Activated T-cell treated with anti-CD3 and anti-CD28 coated beads for 48 hours (primary cell): Measurements from ENCODE around the gene ZC3HAV1.
"Not testable (repeated sequence)": the region's sequence is repeated elsewhere in the genome, so short reads cannot be mapped to it uniquely, and the experiment has no call there.

Experiments used
- DNase-seq: peaks from one replicate; pipeline ENCODE4 v3.0.0-alpha.2; 2020; ENCODE audit warnings: low read depth

ZC3HAV1 gene

GRCh38 chr7:139084709-139085108, 24.8 kb downstream of the ZC3HAV1 start:
- DNase-seq = no peak

DNA sequence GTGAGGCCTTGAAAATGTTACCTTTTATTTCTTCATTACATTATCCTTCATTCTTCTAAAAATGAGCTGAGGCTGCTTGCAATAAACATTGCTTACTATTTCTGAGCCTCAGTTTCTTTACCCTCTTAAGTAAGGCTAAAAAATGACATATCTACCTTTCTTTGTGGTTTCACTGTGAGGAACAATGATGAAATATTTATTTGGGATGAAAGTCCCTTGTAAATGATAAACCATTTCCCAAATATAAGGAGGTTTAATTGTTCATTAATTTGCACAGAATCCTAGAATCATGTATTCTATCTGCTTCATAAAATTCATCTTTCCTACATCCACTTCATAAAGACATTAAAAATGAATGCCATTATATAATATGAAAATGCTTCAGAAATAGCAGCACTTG, 27.9 kb downstream of the ZC3HAV1 start:
- no peak for DNase-seq

- no peak for DNase-seq
Observed at GRCh38 chr7:139080905-139081304, 28.6 kb downstream of the ZC3HAV1 start.

GRCh38 chr7:139079861-139080260, 29.7 kb downstream of the ZC3HAV1 start:
- no peak for DNase-seq

- DNase-seq = no peak
Observed at GRCh38 chr7:139078911-139079310, 30.6 kb downstream of the ZC3HAV1 start.

DNA sequence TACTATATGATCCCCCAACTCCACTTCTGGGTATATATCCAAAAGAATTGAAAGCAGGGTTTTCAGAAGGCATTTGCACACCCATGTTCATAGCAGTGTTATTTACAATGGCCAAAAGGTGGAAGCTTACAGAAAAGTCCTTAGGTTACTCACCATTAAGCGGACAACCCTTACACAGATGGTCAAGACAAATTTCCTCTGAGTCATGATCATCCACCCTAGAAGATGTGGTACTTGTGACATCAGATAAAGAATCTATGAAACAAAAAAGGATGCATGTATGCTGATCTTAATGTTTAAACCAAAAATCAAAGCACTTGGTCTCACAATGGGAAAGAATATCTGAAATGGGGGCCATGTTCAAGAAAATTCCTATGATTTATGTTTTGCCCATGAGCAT, 31.1 kb downstream of the ZC3HAV1 start:
- DNase-seq = no peak

- not testable (repeated sequence) for DNase-seq
Observed at GRCh38 chr7:139077706-139078105, 31.8 kb downstream of the ZC3HAV1 start.

DNA sequence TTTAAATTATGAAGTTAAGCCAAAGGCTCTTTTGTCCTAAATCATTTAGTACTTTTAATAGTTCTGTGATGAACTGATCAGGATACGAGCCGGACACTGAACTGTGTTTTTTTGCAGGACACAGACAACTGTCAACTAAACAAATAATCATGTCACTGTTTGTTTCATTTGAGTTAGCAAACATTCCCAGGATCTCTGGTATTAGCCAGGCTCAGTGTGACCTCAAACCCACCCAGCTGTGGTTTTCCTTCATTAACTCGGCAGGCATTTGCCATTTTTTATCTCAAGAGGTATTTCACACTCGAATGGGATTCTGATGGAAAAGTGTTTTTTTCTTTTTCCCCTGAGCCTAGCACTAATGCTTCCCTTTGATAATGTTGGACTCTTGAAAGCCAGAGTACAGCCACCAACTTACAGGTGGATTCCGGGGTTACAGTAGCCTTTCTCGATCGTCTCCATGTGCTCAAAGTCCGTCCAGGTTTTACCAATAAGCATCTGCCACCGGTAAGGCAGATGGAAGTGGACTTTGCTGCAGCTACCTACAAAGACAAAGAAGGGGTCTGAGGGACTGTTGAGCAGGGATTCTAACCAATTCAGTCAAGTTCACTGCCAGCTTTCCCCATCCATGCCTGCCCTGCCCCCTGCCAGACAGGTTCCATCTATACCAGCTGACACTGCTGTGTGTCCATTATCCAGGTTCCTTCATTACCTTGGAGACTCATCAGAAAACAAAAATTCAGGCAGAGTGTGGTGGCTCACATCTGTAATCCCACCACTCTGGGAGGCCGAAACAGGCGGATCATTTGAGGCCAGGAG, 33.4 kb downstream of the ZC3HAV1 start:
- no peak for DNase-seq

DNA sequence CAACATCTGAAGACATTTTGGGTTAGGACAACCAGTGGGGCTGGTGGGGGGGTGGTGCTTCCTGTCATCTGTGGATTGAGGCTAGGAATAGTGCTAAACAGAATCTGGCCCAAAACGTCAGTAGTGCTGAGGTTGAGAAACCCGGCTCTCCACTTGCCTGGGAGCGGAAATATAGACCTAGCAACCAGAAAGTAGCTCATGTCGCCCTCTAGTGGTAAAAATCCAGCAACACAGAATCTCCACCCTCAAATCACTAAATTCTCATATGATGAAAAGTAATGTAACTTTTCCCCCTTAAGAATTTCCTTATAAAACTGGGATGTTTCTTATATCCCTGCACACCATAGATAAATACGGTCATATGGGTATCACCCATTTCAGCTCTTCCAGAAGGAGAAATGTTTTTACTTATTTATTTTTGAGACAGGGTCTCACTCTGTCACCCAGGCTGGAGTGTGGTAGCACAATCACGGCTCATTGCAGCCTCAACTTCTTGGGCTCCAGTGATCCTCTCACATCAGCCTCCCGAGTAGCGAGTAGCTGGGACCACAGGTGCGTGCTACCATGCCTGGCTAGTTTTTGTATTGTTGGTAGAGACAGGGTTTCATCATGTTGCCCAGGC, 34.4 kb downstream of the ZC3HAV1 start:
- no peak for DNase-seq

DNA sequence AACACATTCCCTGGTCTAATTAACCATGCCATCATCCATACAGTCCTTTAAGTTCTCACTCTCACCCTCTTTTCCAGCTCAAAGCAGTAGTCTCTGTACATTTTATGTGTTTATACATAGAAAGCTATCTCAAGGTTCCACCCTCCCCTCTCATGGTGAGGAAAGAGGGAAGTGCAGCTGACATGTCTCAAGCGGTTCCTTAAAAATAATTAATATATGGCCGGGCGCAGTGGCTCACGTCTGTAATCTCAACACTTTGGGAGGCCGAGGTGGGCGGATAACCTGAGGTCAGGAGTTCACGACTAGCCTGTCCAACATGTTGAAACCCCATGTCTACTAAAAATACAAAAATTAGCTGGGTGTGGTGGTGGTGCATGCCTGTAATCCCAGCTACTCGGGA, 36.7 kb downstream of the ZC3HAV1 start:
- DNase-seq = no peak

DNA sequence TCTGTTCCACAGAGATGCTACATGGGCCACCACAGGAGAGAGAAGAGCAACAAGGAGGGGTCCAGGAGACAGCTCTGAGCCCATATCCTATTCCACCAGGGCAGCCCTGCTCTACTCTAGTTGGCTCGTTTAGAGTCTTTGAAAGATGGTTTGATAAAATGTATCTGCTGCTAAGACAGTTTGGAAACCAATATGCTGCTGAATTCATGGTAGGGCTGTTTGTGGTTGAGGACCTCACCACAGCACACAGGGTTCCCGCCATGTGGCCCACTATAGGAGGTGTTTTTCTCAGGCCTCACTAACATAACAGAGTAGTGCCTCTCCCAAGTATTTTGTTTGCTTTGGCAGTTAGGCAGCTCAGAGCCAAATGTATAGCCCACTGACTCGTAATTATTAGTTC, 37.8 kb downstream of the ZC3HAV1 start:
- DNase-seq = no peak

GRCh38 chr7:139068544-139069399, 40.7 kb downstream of the ZC3HAV1 start:
- no peak for DNase-seq

DNA sequence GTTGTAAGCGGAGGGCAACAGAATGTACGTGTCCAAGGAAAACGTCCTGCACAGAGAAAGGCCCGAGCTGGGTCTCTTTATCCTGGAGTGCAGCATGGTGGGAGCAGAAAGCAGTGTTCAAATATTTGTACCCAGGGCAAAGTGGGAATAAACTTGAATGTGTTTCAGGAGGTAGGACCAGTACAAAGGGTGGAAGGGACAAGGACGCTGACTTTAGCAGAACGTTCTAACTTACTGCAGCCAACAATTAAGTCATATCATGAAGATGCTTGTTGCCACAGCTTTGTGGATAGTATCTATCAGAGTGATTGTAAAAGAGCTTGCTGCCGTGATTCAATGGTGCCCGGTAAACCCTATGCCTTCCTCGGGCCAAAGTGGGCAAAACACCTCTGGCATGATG, 43.2 kb downstream of the ZC3HAV1 start:
- DNase-seq = no peak

DNA sequence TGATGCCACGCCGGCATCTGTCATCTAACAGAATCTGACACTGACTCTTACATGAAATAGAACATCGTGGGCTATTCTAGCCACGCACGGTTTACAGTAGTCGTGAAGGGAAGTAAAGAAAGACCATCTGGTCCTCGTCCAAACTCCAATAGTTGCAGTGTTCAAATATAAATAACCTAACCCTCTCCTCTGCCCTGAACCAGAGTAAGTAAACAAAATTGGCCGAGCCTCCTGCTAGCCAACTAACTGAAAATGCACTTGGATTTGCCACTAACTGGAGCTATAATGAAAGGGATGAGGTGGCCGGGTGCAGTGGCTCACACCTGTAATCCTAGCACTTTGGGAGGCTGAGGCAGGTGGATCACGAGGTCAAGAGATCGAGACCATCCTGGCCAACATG, 44.2 kb downstream of the ZC3HAV1 start:
- no peak for DNase-seq

DNA sequence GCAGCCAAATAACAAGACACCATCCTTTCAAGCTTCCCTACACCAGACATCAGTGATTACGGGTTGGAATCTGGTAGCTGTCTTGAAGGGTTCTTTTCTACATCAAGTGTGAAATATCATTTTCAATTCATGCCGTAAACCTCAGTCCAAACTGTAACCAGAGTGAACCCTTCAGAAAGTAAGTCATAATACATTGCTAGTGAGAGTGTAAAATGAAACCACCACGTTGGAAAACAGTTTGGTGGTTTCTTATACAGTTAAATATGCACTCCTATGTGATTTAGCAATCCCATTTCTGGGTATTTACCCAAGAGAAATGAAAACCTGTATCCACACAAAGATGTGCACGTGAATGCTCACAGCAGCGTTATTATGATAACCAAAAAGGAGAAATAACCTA, 48.1 kb downstream of the ZC3HAV1 start:
- DNase-seq = no peak

GRCh38 chr7:139060695-139061237, 48.8 kb downstream of the ZC3HAV1 start:
- no peak for DNase-seq

GRCh38 chr7:139059905-139060304, 49.6 kb downstream of the ZC3HAV1 start:
- DNase-seq = no peak

DNA sequence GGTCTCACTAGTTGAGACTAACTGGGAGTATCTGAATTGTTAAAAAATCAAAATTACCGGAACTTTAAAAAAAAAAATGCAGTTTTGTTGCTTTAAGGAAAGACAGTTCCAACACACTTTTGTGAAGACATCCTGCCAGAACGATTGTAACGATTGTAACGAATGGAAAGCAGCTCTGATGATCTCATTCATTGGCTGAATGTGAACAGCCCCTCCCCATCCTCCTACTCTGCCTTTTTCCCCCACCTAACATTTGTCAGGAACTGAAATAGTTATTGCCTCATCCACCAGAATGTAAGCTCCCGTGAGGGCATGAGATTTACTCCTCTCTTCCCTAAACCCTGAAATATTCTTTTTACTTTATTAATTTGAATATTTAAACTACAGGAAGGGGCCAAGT, 50.6 kb downstream of the ZC3HAV1 start:
- no peak for DNase-seq

GRCh38 chr7:139055674-139056073, 53.8 kb downstream of the ZC3HAV1 start:
- no peak for DNase-seq

DNA sequence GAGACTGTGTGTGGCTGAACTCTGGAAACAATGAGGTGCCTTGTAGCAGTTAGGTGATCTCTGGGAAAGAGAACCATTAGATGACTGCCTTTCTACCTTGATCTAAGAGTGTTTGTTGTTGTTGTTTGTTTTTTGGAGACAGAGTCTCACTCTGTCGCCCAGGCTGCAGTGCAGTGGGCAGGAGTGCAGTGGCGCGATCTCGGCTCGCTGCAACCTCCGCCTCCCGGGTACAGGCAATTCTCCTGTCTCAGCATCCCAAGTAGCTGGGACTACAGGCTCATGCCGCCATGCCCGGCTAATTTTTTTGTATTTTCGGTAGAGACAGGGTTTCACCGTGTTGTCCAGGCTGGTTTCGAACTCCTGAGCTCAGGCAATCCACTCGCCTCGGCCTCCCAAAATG, 54.9 kb downstream of the ZC3HAV1 start:
- DNase-seq = not testable (repeated sequence)

DNA sequence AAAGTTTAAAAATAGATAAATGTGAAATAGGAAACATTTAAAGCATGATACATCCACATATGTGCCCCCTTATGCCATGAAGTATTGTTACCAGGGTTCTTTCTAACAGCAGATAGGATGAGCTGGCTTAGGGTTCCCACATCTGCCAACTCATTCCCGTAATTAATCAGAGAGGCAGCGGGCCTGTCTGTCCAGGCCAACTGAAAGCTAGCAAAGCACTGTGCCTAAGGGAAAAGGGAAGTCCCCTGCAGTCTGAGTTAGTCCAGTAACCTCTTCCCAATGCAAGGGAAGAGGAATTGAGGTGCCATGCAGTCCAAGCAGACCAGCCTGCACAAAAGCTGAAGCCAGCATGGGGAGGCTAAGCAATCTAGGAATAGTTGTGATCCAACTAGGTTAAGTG, 55.4 kb downstream of the ZC3HAV1 start:
- DNase-seq = no peak

GRCh38 chr7:139051655-139052054, 57.9 kb downstream of the ZC3HAV1 start:
- no peak for DNase-seq

DNA sequence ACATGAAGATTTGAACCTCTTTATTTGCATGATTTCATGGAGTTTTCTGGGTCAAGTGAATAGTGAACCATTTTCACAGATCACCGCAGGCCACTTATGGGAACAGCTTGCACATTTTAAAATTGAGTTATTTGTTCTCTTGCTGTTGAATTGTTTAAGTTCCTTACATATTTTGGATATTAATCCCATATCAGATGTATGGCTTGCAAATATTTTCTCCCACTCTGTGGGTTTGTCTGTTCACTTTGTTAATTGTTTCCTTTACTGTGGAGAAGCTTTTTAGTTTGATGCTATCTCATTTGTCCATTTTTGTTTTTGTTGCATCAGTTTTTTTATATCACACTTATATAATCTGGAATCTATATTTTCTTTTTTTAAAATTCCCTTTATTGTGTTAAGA, 59.6 kb downstream of the ZC3HAV1 start:
- DNase-seq = no peak
